SKM-1 (cell line): ENCODE measurements around the gene AGBL1.

ENCODE experiments used
- DNase-seq: peaks from one replicate; lab custom pipeline; 2025; ENCODE audit not compliant: unreplicated experiment; lab: John Stamatoyannopoulos, UW

Gene AGBL1

GRCh38 chr15:86689006-86689405 lies 609.3 kb downstream of the AGBL1 start:
- no peak for DNase-seq

- no peak for DNase-seq
Observed at GRCh38 chr15:86690566-86690965, 610.9 kb downstream of the AGBL1 start.

GRCh38 chr15:86691091-86691663 lies 611.5 kb downstream of the AGBL1 start:
- DNase-seq: no peak

GRCh38 chr15:86700864-86701610 lies 621.4 kb downstream of the AGBL1 start:
- DNase-seq: no peak

GRCh38 chr15:86701611-86701963 lies 621.9 kb downstream of the AGBL1 start:
- DNase-seq: no peak

- DNase-seq: no peak
Observed at GRCh38 chr15:86706813-86707212, 627.1 kb downstream of the AGBL1 start.

GRCh38 chr15:86711476-86711875 lies 631.8 kb downstream of the AGBL1 start:
- no peak for DNase-seq

- no peak for DNase-seq
Observed at GRCh38 chr15:86714241-86714640, 634.6 kb downstream of the AGBL1 start.

DNA sequence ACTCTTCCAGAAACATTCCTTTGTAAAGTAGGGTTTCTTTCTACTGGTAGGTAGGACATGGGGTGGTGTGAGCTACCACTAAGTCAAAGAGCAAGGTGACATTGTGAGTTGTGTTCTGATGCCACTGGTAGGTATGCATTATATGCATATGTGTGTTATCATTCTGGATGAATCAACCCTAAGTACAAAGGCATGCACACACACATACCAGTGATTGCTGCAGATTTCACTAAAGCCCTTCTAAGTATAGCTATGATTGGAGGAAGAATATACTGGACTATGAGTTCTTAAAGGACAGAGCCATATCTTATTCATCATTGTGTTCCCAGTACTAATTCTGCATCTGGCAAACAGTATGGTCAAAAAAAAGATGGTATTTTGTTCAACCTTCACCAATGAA lies 646.0 kb downstream of the AGBL1 start:
- DNase-seq: no peak

GRCh38 chr15:86735247-86736040 lies 655.8 kb downstream of the AGBL1 start:
- DNase-seq: no peak

GRCh38 chr15:86741917-86742316 lies 662.2 kb downstream of the AGBL1 start:
- DNase-seq: no peak

- DNase-seq: no peak
Observed at GRCh38 chr15:86743283-86743903, 663.7 kb downstream of the AGBL1 start.

GRCh38 chr15:86744198-86744780 lies 664.6 kb downstream of the AGBL1 start:
- DNase-seq: no peak

DNA sequence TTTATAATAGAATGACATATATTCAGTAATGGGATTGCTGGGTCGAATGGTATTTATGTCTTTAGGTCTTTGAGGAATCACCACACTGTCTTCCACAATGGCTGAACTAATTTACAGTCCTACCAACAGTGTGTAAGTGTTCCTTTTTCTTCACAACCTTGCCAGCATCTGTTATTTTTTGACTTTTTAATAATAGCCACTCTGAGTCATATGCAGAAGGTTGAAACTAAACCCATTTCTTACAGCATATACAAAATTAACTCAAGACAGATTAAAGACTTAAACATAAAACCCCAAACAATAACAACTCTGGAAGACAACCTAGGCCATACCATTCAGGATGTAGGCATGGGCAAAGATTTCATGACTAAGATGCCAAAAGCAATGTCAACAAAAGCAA lies 671.4 kb downstream of the AGBL1 start:
- DNase-seq: no peak

GRCh38 chr15:86754846-86755245 lies 675.2 kb downstream of the AGBL1 start:
- no peak for DNase-seq

- DNase-seq: no peak
Observed at GRCh38 chr15:86756688-86757087, 677.0 kb downstream of the AGBL1 start.

- DNase-seq: no peak
Observed at GRCh38 chr15:86759800-86760523, 680.3 kb downstream of the AGBL1 start.

DNA sequence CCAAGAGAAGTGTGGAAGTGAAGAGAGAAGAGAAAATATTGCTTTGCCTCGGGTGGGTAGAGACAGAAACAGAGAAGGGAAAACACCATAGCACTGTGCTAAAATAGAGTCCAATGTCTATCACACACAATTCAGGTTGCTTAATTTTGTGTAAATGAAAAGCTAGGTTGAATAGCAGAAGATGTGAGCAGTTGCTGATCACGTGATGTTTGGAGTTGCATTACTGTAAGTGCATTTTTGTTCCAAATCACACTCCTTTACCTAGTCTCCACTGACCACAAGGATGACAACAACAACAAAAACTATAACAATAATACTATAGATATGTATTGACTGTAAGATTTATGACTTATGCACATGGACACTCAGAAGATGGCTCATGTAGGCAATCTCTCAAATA lies 683.2 kb downstream of the AGBL1 start:
- DNase-seq: no peak

DNA sequence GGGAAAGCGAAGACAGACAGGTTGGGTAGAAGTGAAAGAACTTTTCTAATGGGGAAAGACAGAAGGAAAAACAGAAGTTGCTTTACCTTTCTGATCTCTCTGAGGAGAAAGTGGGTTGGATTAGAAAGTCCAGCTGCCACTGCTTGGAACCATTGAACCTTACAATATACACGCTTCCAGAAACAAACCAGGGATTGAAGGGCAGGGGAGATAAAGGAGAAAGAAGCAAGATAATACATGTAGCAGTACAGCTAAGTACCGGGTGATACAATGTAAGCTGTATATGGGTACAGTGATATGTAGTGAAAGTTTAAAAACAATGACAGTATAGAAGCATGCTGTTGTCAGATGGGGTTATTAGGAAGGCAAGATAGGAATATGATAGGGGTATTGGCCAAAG lies 684.4 kb downstream of the AGBL1 start:
- DNase-seq: no peak

GRCh38 chr15:86765281-86765680 lies 685.6 kb downstream of the AGBL1 start:
- DNase-seq: no peak
